Measurements from ENCODE around the gene CFAP119. TPM values are rescaled to one million over a fixed set of nuclear protein-coding genes. Genes with fewer than 3 reads are reported as not detected.

Gene CFAP119
- total and polyA plus RNA-seq, 9 of the 15 experiments (the other 6 are each of a cell fraction or from before 2014, with no cell fraction given): 5.5 to 33.7 (median 9.6) TPM

DNA sequence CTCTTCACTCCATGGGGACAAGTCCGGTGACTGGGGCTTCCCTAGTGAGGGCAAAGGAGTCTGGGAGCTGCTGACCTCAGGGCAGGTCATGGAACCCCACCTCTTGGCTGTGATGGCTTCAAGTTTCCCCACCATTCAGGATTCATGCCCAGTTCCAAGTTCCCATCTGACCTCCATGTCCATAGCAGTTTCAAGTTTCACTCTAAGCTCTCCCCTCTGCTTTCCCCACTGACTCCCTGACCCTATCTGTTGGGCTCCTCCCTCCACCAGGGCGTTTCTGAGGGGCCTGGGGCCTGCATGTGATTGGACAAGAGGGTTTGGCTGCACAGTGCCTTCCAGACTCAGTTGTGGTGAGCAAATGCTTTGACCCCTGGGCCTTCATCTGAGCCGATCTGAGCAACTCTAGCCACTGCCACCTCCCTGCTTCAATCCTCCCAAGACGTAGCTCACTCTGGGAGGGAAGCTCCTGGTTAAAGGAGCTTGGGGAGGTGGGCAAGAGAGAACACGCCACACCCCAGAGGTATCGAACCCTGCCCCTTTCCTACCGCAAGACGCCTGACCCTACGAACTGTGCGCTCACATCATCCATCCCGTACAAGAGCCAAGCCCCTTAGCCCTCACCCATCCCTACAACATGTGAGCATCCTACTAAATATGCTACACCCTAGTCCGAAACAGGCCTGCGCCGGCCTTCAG lies 16.8 kb upstream of the CFAP119 start (continued):
- TF ChIP-seq, protein P1, sequence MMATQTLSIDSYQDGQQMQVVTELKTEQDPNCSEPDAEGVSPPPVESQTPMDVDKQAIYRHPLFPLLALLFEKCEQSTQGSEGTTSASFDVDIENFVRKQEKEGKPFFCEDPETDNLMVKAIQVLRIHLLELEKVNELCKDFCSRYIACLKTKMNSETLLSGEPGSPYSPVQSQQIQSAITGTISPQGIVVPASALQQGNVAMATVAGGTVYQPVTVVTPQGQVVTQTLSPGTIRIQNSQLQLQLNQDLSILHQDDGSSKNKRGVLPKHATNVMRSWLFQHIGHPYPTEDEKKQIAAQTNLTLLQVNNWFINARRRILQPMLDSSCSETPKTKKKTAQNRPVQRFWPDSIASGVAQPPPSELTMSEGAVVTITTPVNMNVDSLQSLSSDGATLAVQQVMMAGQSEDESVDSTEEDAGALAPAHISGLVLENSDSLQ (IDR thresholded peaks at IDR 0.05): no peak
- no peak for TF ChIP-seq IRF2 (CRISPR knock-in tag; IDR thresholded peaks at IDR 0.05)
- no peak for TF ChIP-seq HEY1 (CRISPR knock-in tag; IDR thresholded peaks at IDR 0.05; ENCODE audit: borderline replicate concordance)
- no peak for TF ChIP-seq ZNF584 (CRISPR knock-in tag; IDR thresholded peaks at IDR 0.05; ENCODE audit: low read depth)
- TF ChIP-seq RBFOX2 (IDR thresholded peaks at IDR 0.05; ENCODE audit: low read depth, low read length): no peak
- TF ChIP-seq, protein P2, sequence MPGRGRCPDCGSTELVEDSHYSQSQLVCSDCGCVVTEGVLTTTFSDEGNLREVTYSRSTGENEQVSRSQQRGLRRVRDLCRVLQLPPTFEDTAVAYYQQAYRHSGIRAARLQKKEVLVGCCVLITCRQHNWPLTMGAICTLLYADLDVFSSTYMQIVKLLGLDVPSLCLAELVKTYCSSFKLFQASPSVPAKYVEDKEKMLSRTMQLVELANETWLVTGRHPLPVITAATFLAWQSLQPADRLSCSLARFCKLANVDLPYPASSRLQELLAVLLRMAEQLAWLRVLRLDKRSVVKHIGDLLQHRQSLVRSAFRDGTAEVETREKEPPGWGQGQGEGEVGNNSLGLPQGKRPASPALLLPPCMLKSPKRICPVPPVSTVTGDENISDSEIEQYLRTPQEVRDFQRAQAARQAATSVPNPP (IDR thresholded peaks at IDR 0.05; ENCODE audit: borderline replicate concordance, insufficient read depth, insufficient read length): no peak
- TF ChIP-seq, protein P3, sequence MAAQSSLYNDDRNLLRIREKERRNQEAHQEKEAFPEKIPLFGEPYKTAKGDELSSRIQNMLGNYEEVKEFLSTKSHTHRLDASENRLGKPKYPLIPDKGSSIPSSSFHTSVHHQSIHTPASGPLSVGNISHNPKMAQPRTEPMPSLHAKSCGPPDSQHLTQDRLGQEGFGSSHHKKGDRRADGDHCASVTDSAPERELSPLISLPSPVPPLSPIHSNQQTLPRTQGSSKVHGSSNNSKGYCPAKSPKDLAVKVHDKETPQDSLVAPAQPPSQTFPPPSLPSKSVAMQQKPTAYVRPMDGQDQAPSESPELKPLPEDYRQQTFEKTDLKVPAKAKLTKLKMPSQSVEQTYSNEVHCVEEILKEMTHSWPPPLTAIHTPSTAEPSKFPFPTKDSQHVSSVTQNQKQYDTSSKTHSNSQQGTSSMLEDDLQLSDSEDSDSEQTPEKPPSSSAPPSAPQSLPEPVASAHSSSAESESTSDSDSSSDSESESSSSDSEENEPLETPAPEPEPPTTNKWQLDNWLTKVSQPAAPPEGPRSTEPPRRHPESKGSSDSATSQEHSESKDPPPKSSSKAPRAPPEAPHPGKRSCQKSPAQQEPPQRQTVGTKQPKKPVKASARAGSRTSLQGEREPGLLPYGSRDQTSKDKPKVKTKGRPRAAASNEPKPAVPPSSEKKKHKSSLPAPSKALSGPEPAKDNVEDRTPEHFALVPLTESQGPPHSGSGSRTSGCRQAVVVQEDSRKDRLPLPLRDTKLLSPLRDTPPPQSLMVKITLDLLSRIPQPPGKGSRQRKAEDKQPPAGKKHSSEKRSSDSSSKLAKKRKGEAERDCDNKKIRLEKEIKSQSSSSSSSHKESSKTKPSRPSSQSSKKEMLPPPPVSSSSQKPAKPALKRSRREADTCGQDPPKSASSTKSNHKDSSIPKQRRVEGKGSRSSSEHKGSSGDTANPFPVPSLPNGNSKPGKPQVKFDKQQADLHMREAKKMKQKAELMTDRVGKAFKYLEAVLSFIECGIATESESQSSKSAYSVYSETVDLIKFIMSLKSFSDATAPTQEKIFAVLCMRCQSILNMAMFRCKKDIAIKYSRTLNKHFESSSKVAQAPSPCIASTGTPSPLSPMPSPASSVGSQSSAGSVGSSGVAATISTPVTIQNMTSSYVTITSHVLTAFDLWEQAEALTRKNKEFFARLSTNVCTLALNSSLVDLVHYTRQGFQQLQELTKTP (IDR thresholded peaks at IDR 0.05; ENCODE audit: low read depth in 1 of 2, partially characterized antibody in 2 of 2): no peak
- TF ChIP-seq LEF1 (IDR thresholded peaks at IDR 0.05): 0 out of 2 replicates have a peak, but pooled peaks have one; percentile 17
- TF ChIP-seq, protein P4, sequence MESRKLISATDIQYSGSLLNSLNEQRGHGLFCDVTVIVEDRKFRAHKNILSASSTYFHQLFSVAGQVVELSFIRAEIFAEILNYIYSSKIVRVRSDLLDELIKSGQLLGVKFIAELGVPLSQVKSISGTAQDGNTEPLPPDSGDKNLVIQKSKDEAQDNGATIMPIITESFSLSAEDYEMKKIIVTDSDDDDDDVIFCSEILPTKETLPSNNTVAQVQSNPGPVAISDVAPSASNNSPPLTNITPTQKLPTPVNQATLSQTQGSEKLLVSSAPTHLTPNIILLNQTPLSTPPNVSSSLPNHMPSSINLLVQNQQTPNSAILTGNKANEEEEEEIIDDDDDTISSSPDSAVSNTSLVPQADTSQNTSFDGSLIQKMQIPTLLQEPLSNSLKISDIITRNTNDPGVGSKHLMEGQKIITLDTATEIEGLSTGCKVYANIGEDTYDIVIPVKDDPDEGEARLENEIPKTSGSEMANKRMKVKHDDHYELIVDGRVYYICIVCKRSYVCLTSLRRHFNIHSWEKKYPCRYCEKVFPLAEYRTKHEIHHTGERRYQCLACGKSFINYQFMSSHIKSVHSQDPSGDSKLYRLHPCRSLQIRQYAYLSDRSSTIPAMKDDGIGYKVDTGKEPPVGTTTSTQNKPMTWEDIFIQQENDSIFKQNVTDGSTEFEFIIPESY (CRISPR knock-in tag; IDR thresholded peaks at IDR 0.05): peak; percentile 79; the same call in 1 of the 2 replicates
- no peak for TF ChIP-seq ZNF133 (CRISPR knock-in tag; IDR thresholded peaks at IDR 0.05)
- TF ChIP-seq, protein P5, sequence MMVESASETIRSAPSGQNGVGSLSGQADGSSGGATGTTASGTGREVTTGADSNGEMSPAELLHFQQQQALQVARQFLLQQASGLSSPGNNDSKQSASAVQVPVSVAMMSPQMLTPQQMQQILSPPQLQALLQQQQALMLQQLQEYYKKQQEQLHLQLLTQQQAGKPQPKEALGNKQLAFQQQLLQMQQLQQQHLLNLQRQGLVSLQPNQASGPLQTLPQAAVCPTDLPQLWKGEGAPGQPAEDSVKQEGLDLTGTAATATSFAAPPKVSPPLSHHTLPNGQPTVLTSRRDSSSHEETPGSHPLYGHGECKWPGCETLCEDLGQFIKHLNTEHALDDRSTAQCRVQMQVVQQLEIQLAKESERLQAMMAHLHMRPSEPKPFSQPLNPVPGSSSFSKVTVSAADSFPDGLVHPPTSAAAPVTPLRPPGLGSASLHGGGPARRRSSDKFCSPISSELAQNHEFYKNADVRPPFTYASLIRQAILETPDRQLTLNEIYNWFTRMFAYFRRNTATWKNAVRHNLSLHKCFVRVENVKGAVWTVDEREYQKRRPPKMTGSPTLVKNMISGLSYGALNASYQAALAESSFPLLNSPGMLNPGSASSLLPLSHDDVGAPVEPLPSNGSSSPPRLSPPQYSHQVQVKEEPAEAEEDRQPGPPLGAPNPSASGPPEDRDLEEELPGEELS (CRISPR knock-in tag; IDR thresholded peaks at IDR 0.05; ENCODE audit: borderline replicate concordance): no peak
- TF ChIP-seq, protein P6, sequence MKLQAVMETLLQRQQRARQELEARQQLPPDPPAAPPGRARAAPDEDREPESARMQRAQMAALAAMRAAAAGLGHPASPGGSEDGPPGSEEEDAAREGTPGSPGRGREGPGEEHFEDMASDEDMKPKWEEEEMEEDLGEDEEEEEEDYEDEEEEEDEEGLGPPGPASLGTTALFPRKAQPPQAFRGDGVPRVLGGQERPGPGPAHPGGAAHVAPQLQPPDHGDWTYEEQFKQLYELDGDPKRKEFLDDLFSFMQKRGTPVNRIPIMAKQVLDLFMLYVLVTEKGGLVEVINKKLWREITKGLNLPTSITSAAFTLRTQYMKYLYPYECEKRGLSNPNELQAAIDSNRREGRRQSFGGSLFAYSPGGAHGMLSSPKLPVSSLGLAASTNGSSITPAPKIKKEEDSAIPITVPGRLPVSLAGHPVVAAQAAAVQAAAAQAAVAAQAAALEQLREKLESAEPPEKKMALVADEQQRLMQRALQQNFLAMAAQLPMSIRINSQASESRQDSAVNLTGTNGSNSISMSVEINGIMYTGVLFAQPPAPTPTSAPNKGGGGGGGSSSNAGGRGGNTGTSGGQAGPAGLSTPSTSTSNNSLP (IDR thresholded peaks at IDR 0.05; ENCODE audit: borderline replicate concordance, low read depth, low read length): no peak

Measured in K562 (cell line).